Neural progenitor cell (in vitro differentiated cells): ENCODE data around the gene OLFML2A. TPM values are rescaled to one million over a fixed set of nuclear protein-coding genes. Genes with fewer than 3 reads are reported as not detected.
"Not testable (repeated sequence)": the region's sequence is repeated elsewhere in the genome, so short reads cannot be mapped to it uniquely, and the experiment has no call there.

Source experiments
- DNase-seq: peaks from one replicate; pipeline ENCODE4 v3.0.0-alpha.2; 2016; ENCODE audit warnings: low spot score
- H2AFZ ChIP-seq: fragments of 200-600 bp; sonication (generic); replicated peaks from 2 replicates; pipeline ENCODE4 v1.6.1; 2016; ENCODE audit warnings: antibody characterized with exemption
- H3F3A ChIP-seq: fragments of 200-600 bp; sonication (generic); 2 replicates; pipeline ENCODE4 v1.6.1; 2016; ENCODE audit warnings: antibody characterized with exemption, low read depth
- H3K27ac ChIP-seq: fragments of 200-600 bp; sonication (generic); 2 replicates; pipeline ENCODE4 v1.5.1; 2016; ENCODE audit warnings: mild to moderate bottlenecking
- H3K27me3 ChIP-seq: fragments of 200-600 bp; sonication (generic); 2 replicates; pipeline ENCODE4 v1.6.1; 2016; ENCODE audit warnings: mild to moderate bottlenecking, moderate library complexity
- H3K36me3 ChIP-seq: fragments of 200-600 bp; sonication (generic); 2 replicates; pipeline ENCODE4 v1.5.1; 2016
- H3K4me1 ChIP-seq: fragments of 200-600 bp; sonication (generic); 2 replicates; pipeline ENCODE4 v1.6.1; 2016; ENCODE audit warnings: mixed run types
- H3K4me2 ChIP-seq: fragments of 200-600 bp; sonication (generic); 2 replicates; pipeline ENCODE4 v1.6.1; 2016
- H3K4me3 ChIP-seq: fragments of 200-600 bp; sonication (generic); 2 replicates; pipeline ENCODE4 v1.5.1; 2016
- H3K79me2 ChIP-seq: fragments of 200-600 bp; sonication (generic); 2 replicates; pipeline ENCODE4 v1.6.1; 2016; ENCODE audit warnings: low read depth
- H3K9ac ChIP-seq: fragments of 200-600 bp; sonication (generic); 2 replicates; pipeline ENCODE4 v1.6.1; 2016
- H3K9me3 ChIP-seq: fragments of 200-600 bp; sonication (generic); 2 replicates; pipeline ENCODE4 v1.5.1; 2016; ENCODE audit warnings: low read depth
- H4K20me1 ChIP-seq: fragments of 200-600 bp; sonication (generic); 2 replicates; pipeline ENCODE4 v1.6.1; 2016; ENCODE audit warnings: low read depth
- H3K27ac Mint-ChIP-seq: 3 replicates; pipeline ENCODE4 v1.8.0; 2021; ENCODE audit warnings: mixed read lengths
- H3K27me3 Mint-ChIP-seq: 2 replicates; pipeline ENCODE4 v1.8.0; 2022; ENCODE audit warnings: low read depth, mild to moderate bottlenecking, inconsistent platforms, moderate library complexity, mixed read lengths; ENCODE audit not compliant: insufficient read depth
- H3K36me3 Mint-ChIP-seq: 3 replicates; pipeline ENCODE4 v1.8.0; 2021; ENCODE audit warnings: mixed read lengths
- H3K4me1 Mint-ChIP-seq: 3 replicates; pipeline ENCODE4 v1.8.0; 2021; ENCODE audit warnings: mixed read lengths
- H3K4me3 Mint-ChIP-seq: 3 replicates; pipeline ENCODE4 v1.8.0; 2021; ENCODE audit warnings: mild to moderate bottlenecking, moderate library complexity, mixed read lengths
- H3K9me3 Mint-ChIP-seq: 3 replicates; pipeline ENCODE4 v1.8.0; 2020; ENCODE audit warnings: mixed read lengths
- EZH2 ChIP-seq: fragments of 200-600 bp; sonication (generic); IDR thresholded peaks from 2 replicates; pipeline ENCODE4 v1.6.1; 2017; ENCODE audit warnings: antibody characterized with exemption, mild to moderate bottlenecking, moderate library complexity
- EZH2phosphoT487 ChIP-seq: fragments of 200-600 bp; sonication (generic); IDR thresholded peaks from 2 replicates; pipeline ENCODE4 v1.6.1; 2017; ENCODE audit warnings: antibody characterized with exemption
- total RNA-seq: library from RNA; depleted of rRNA; stranded (reverse); fragments of >200 nt; gene quantifications from 2 replicates; pipeline ENCODE4 v1.2.3, GENCODE V29; 2015; ENCODE audit warnings: low replicate concordance
- TF ChIP-seq, protein P1 (sequence below): fragments of 200-600 bp; sonication (generic); IDR thresholded peaks from 2 replicates; pipeline ENCODE4 v1.5.1; 2017; ENCODE audit warnings: antibody characterized with exemption, mild to moderate bottlenecking

The OLFML2A gene
- 3.1 and 9.0 TPM in 2 replicates for total RNA-seq

DNA sequence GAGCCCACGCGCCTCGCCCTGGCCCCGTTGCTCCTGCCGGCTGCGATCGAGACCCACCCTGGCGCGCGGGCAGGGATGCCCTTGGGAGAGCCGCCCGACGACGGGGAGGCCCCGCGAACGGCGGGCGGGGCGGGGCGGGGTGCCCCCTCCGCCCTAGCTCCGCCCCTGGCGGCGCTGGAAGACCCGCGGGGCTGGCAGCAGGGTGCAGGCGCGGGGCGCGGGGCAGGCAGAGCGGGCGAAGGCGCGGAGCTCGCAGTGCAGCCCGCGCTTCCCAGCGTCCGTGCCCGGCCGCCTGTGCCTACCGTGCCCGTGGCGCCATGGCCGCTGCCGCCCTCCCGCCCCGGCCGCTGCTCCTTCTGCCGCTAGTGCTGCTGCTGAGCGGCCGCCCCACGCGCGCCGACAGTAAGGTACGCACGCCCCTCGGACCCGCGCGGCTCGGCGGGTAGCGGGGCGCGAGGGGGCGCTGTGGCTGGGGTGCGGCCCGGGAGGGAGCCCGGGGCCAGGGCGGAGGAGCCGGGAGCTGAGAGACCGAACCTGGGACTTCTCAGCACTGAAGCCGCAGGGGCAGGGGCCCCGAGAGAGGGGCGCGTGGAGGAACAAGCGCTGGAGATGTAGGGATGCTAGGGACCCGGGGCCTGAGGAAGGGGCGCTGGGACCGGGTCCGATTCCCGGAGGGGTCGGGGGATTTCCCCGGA, at the start of gene OLFML2A:
TSS of gene OLFML2A (plus strand) at position 180 of the 695 bp plus-strand sequence. CDS start at position 318, 138 bp downstream.
- no peaks in the 10 kb centered on the region for H4K20me1 ChIP-seq
- H3K9me3 Mint-ChIP-seq: no peaks in the 10 kb centered on the region
- peak; percentile 78 for DNase-seq
- peak within 1 kb of the TSS; percentile 63 for H3K4me3 ChIP-seq
- no peak within 1 kb of the TSS for H3K27ac ChIP-seq
- H3F3A ChIP-seq: peaks cover 31% of the 10 kb centered on the region
- H3K79me2 ChIP-seq: no peaks in the 10 kb centered on the region
- H3K27me3 Mint-ChIP-seq: peaks cover 31% of the 10 kb centered on the region
- H3K9me3 ChIP-seq: no peaks in the 10 kb centered on the region
- H3K27me3 ChIP-seq: peaks cover 29% of the 10 kb centered on the region
- no peak within 1 kb of the TSS for H3K9ac ChIP-seq
- peak within 1 kb of the TSS; percentile 88 for H3K4me3 Mint-ChIP-seq
- TF ChIP-seq, protein P1, sequence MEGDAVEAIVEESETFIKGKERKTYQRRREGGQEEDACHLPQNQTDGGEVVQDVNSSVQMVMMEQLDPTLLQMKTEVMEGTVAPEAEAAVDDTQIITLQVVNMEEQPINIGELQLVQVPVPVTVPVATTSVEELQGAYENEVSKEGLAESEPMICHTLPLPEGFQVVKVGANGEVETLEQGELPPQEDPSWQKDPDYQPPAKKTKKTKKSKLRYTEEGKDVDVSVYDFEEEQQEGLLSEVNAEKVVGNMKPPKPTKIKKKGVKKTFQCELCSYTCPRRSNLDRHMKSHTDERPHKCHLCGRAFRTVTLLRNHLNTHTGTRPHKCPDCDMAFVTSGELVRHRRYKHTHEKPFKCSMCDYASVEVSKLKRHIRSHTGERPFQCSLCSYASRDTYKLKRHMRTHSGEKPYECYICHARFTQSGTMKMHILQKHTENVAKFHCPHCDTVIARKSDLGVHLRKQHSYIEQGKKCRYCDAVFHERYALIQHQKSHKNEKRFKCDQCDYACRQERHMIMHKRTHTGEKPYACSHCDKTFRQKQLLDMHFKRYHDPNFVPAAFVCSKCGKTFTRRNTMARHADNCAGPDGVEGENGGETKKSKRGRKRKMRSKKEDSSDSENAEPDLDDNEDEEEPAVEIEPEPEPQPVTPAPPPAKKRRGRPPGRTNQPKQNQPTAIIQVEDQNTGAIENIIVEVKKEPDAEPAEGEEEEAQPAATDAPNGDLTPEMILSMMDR: peak; percentile 75
- TF ChIP-seq EZH2phosphoT487: peak; percentile 58
- TF ChIP-seq EZH2: peak; percentile 73
- H3K36me3 ChIP-seq: no peaks in the 10 kb centered on the region
- peaks cover 42% of the 10 kb centered on the region for H3K4me1 Mint-ChIP-seq
- peak within 1 kb of the TSS; percentile 91 for H3K27ac Mint-ChIP-seq
- peaks cover 17% of the 10 kb centered on the region for H3K4me1 ChIP-seq
- peak within 1 kb of the TSS; percentile 90 for H2AFZ ChIP-seq
- H3K4me2 ChIP-seq: peak within 1 kb of the TSS; percentile 91
- no peaks in the 10 kb centered on the region for H3K36me3 Mint-ChIP-seq

DNA sequence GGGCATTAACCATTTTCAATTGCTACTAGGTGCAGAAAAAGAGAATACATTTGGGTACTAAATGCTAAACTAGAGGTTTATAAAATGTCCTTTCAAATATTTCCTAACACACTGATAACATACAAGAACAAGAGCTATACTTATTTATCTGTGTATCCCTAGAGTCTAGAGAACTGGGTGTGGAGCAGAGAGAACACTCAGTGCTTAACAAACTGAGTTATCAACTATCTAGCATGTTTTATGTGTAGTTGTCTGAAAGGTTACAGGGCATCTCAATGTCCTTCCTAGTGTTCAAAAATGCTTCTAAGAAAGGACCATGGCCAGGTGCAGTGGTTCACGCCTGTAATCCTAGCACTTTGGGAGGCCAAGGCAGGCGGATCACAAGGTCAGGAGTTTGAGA, 46.2 kb upstream of the OLFML2A start:
- TF ChIP-seq EZH2phosphoT487: no peak
- TF ChIP-seq, protein P1: no peak
- no peak for TF ChIP-seq EZH2
- H3K9me3 Mint-ChIP-seq: no peaks in the 10 kb centered on the region
- H3F3A ChIP-seq: peaks cover 7% of the 10 kb centered on the region
- H3K36me3 ChIP-seq: peaks cover 11% of the 10 kb centered on the region
- no peaks in the 10 kb centered on the region for H3K9me3 ChIP-seq
- H3K36me3 Mint-ChIP-seq: peaks cover 23% of the 10 kb centered on the region
- H3K27ac Mint-ChIP-seq: no peak overlapping the region
- H3K4me3 ChIP-seq: no peak overlapping the region
- H3K4me2 ChIP-seq: no peak overlapping the region
- H3K4me3 Mint-ChIP-seq: no peak overlapping the region
- H3K27me3 ChIP-seq: no peaks in the 10 kb centered on the region
- H3K27me3 Mint-ChIP-seq: no peaks in the 10 kb centered on the region
- peaks cover 11% of the 10 kb centered on the region for H3K4me1 ChIP-seq
- no peak for DNase-seq
- H4K20me1 ChIP-seq: peaks cover 51% of the 10 kb centered on the region
- H3K4me1 Mint-ChIP-seq: peaks cover 12% of the 10 kb centered on the region
- H2AFZ ChIP-seq: no peak overlapping the region
- no peak overlapping the region for H3K9ac ChIP-seq
- H3K79me2 ChIP-seq: peaks cover 65% of the 10 kb centered on the region
- no peak overlapping the region for H3K27ac ChIP-seq

DNA sequence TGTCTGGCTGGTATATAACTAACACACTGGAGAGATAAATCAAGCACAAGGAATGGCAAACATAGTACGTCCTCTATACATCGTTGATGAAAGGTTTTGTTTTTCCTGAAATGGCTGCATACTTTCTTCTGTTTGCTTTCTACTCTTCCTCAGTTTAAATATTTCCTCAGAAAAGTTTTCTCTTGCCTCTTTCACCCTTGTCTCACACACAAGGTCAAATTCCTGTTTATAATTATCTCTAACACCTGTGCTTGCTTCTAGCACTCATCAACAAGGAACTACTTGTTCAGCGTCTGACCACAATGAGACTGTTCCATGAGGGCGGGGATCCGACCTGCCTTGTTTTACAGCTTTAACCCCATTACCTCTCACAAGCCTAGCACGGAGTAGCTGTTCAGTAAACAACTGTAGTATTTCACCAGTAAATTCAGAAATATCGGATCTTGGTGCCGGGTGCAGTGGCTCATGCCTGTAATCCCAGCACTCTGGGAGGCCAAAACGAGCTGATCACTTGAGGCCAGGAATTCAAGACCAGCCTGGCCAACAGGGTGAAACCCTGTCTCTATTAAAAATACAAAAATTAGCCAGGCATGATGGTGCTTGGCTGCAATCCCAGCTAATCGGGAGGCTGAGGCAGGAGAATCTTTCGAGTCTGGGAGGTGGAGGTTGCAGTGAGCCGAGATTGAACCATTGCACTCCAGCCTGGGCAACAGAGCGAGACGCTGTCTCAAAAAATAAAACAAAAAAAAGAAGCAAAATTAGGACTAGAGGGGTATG, 42.8 kb upstream of the OLFML2A start:
- no peak for DNase-seq
- no peaks in the 10 kb centered on the region for H3K9me3 ChIP-seq
- peaks cover 14% of the 10 kb centered on the region for H3K4me1 ChIP-seq
- H3K79me2 ChIP-seq: peaks cover 84% of the 10 kb centered on the region
- H3F3A ChIP-seq: peaks cover 13% of the 10 kb centered on the region
- Mint-ChIP-seq H3K4me1 (peaks cover 11% of the 10 kb centered on the region), H3K27me3 (no peaks in the 10 kb centered on the region), H3K4me3 (no peak overlapping the region), H3K27ac (peak overlapping the region; percentile 61), H3K36me3 (peaks cover 22% of the 10 kb centered on the region), H3K9me3 (no peaks in the 10 kb centered on the region)
- H2AFZ ChIP-seq: no peak overlapping the region
- H3K36me3 ChIP-seq: peaks cover 5% of the 10 kb centered on the region
- peaks cover 69% of the 10 kb centered on the region for H4K20me1 ChIP-seq
- no peak overlapping the region for H3K4me2 ChIP-seq
- H3K9ac ChIP-seq: no peak overlapping the region
- no peaks in the 10 kb centered on the region for H3K27me3 ChIP-seq
- H3K4me3 ChIP-seq: no peak overlapping the region
- TF ChIP-seq, protein P1: no peak
- TF ChIP-seq EZH2: no peak
- no peak for TF ChIP-seq EZH2phosphoT487
- no peak overlapping the region for H3K27ac ChIP-seq

DNA sequence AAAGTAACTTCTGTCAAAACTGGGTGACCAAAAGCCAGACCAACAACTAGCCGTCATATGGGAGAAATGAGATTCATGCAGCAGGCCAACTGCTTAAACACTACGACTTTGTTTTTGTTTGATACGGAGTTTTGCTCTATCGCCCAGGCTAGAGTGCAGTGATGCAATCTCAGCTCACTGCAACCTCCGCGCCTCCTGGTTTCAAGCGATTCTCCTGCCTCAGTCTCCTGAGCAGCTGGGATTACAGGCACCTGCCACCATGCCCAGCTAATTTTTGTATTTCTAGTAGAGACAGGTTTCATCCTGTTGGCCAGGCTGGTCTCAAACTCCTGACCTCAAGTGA, 42.2 kb upstream of the OLFML2A start:
- Histone ChIP-seq H4K20me1 (peaks cover 75% of the 10 kb centered on the region), H3F3A (peaks cover 13% of the 10 kb centered on the region), H3K4me1 (peaks cover 14% of the 10 kb centered on the region), H3K79me2 (peaks cover 86% of the 10 kb centered on the region)
- H3K9ac ChIP-seq, H3K4me3 ChIP-seq, H3K27me3 ChIP-seq, H3K27ac ChIP-seq, DNase-seq, H3K4me3 Mint-ChIP-seq, H3K9me3 Mint-ChIP-seq, H3K27me3 Mint-ChIP-seq, H2AFZ ChIP-seq, H3K4me2 ChIP-seq, H3K9me3 ChIP-seq, H3K36me3 ChIP-seq: not testable (repeated sequence)
- Mint-ChIP-seq H3K4me1 (peaks cover 11% of the 10 kb centered on the region), H3K36me3 (peaks cover 22% of the 10 kb centered on the region), H3K27ac (peak overlapping the region; percentile 61)
